Measurements from ENCODE around the gene TLK2.
"Not testable (repeated sequence)": the region's sequence is repeated elsewhere in the genome, so short reads cannot be mapped to it uniquely, and the experiment has no call there.

Gene TLK2

DNA sequence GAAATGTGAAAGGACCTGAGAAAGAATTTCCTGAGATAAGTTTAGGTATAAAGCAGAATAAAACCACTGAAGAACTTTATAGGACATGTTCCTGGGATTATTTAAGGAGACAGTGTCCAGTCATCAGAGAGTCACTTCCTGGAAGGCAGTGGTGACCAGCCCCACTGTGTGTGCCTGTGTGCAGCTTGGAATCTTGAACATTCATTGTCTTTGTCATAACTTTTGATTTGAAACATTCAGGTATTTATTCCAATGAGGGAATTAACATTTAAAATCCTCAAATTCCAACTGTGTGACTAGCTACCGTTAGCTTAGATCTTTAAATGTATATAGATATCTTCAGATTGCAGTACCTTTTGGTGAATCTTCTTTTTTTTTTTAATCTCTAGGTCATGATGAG, 87.2 kb downstream of the TLK2 start:
- DNase-seq, result no peak

GRCh38 chr17:62566996-62567578, 88.5 kb downstream of the TLK2 start:
- DNase-seq, result no peak

- no peak for DNase-seq
Observed at GRCh38 chr17:62572488-62572887, 93.9 kb downstream of the TLK2 start.

DNA sequence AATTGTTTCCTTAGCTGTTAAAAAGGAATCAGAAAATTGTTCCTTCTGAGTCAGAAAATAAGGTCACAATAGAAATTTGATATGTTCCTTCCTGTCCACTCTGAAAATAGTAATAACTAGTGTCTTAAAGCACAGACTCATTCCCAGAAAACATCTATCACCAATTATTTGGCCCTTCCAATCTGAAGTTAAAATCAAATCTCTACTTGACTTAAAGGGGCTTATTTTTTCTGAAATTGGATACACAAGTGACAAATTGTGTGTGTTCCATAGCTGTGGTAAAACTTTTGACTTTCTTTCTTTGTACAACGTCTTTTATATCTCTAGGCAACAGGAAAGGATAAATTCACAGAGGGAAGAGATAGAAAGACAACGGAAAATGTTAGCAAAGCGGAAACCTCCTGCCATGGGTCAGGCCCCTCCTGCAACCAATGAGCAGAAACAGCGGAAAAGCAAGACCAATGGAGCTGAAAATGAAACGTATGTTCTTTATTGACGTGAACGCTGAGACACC, 94.3 kb downstream of the TLK2 start:
- DNase-seq, result no peak

- no peak for DNase-seq
Observed at GRCh38 chr17:62573480-62574117, 95.0 kb downstream of the TLK2 start.

GRCh38 chr17:62576382-62576781, 97.8 kb downstream of the TLK2 start:
- DNase-seq, result no peak

- DNase-seq, result no peak
Observed at GRCh38 chr17:62578757-62579487, 100.3 kb downstream of the TLK2 start.

DNA sequence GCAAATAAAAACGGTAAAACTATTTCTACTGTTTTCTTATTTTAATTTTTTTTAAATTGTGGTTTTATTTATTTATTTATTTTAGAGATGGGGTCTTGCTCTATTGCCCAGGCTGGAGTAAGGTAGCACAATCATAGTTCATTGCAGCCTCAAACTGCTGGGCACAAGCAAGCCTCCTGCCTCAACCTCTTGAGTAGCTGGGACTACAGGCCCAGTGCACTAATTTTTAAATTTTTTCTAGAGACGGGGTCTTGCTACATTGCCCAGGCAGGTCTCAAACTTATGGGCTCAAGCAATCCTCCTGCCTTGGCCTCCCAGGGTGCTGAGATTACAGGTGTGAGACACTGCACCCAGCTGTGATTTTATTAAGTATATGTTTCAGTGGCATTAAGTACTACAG, 102.3 kb downstream of the TLK2 start:
- DNase-seq, result no peak

DNA sequence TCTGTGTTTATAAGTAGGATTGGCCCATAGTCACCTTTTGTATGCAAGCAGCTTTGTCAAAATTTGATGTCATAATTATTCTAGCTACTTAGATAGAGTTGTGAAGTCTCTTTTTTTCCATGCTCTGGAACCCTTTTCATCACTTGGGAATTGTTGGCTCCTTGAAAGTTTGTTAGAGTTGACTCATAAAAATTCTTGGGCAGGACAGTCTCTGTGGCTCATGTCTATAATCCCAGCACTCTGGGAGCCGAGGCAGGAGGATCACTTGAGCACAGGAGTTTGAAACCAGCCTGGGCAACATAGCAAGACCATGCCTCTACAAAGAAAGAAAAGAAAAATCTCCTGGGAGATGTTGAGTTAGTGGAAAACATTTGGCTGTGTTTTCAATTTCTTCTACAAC, 103.1 kb downstream of the TLK2 start:
- DNase-seq, result no peak

DNA sequence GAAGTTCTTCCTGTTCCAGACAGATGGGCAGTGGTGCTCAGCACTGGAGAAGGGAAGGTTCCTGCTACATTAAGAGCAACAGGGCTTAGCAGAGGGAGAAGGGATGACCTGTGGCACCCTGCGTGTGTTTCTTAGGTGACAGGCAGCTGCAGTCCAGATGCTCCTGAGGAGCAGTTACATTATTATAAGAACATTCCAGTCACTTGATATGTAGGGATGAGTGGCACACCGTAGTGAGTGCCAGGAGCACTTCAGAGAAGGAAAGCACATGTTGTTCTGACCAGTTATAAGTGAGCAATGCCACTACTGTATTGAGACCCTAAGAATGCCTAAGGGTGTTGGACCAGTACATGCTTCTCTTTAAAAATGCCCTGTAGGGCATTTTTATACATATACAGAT, 108.9 kb downstream of the TLK2 start:
- DNase-seq, result no peak

- no peak for DNase-seq
Observed at GRCh38 chr17:62588109-62588508, 109.5 kb downstream of the TLK2 start.

- no peak for DNase-seq
Observed at GRCh38 chr17:62591333-62591732, 112.7 kb downstream of the TLK2 start.

GRCh38 chr17:62591822-62592221, 113.2 kb downstream of the TLK2 start:
- DNase-seq, result not testable (repeated sequence)

DNA sequence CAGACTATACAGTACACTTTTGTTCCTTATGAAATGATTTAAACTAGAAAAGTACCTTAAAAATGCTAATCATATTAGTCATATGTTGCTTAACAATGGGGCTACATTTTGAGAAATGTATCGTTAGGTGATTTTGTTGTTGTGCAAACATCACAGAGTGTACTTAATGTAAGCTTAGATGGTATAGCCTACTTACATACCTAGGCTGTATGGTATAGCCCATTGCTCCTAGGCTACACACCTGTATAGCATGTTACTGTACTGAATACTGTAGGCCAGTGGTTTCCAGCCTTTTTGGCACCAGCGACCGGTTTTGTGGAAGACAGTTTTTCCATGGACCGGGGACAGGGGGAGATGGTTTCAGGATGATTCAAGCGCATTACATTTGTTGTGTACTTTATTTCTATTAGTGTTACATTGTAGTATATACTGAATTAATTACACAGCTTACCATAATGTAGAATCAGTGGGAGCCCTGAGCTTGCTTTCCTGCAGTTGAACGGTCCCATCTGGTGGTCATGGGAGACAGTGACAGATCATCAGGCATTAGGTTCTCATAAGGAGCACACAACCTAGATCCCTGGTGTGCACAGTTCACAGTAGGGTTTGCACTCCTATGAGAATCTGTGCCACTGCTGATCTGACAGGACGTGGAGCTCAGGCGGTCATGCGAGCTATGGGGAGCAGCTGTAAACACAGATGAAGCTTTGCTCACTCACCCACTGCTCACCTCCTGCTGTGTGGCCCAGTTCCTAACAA, 113.9 kb downstream of the TLK2 start:
- DNase-seq, result no peak

DNA sequence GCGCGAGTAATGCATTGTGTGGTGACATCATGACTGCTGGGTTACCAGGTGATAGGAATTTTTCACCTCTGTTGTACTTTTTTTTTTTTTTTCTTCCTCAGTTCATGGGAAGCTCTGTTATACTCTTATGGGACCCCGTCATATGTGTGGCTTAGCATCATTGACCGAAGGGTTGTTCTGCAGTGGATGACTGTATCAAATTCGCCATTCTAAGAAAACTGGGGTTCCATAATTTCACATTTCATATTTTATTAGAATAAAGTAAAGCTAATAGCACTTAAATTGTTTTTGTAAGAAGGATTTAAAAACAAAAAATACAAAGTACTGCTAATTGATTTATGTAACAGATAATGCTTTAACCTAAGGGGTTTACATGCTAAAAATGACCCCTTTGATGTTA, 116.9 kb downstream of the TLK2 start:
- no peak for DNase-seq

DNA sequence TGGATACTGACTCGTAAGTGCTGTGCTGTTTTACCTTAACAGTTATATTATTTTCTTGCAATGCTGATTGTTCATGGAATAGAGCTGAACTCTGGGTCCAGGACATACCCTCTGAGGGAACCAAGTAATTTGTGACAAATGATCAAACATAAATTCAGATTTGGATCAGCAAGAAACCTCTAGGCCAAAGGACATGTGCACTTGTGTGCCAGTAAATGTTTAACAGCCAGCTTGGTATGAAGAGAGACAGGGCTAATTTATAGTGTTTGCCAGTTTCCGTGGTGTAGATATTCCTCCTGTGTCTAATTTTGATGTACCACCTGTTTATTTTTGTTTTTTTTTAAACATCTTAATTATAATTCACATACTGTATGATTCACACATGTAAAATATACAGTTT, 118.0 kb downstream of the TLK2 start:
- DNase-seq, result no peak

DNA sequence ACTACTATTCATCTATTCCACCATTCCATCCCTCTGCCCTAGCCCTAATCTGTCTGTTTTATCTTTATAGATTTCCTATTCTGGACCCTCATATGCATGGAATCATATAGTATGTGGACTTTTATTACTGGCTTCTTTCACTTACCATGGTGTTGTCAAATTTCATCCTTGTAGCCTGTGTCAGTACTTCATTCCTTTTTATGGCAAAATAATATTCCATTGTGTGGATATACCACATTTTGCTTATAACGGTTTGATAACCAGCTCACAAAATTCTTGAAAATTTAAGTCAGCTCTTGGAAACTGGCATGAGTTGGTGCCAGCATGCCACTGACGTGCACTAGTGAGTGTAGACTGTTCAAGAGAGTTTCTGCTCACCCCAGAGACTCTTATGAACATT, 118.5 kb downstream of the TLK2 start:
- no peak for DNase-seq

- no peak for DNase-seq
Observed at GRCh38 chr17:62597920-62598319, 119.3 kb downstream of the TLK2 start.

- DNase-seq, result no peak
Observed at GRCh38 chr17:62599964-62600657, 121.5 kb downstream of the TLK2 start.

- DNase-seq, result no peak
Observed at GRCh38 chr17:62600805-62601204, 122.2 kb downstream of the TLK2 start.

DNA sequence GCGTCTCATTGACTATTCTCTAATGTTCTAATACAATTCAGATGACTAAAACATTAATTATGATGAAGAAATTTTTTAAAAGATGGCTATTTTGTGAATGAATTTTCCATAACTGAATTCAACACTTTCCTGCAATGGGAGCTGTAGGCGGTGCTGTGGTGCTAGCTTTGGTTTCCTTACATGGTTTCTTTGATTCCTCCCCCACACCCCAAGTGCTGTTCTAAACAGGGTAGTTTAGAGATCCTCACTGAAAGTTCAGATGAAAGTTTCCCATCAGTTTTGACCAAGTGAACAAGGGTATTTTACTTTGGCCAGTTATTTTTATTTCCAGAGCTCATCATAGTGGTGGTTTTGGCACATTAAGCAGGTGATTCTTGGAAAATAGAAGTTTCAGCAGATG, 122.8 kb downstream of the TLK2 start:
- no peak for DNase-seq

DNA sequence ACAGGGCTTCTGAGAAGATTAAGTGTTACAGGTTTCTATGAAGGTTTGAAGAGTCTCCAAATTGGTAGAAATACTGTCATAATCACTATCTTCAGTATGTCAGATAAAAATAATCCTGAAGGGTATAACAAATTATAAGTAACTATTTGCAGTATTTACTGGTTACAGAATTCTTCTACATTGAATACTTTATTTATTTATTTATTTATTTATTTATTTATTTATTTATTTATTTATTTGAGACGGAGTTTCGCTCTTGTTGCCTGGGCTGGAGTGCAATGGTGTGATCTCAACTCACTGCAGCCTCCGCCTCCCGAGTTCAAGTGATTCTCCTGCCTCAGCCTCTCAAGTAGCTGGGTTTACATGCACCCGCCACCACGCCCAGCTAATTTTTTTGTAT, 125.2 kb downstream of the TLK2 start:
- not testable (repeated sequence) for DNase-seq

- no peak for DNase-seq
Observed at GRCh38 chr17:62605588-62605987, 127.0 kb downstream of the TLK2 start.
